HepG2 (cell line): ENCODE measurements around the gene MAP3K1. TPM values are rescaled to one million over a fixed set of nuclear protein-coding genes. Genes with fewer than 3 reads are reported as not detected.

Experiments
- ATF1 ChIP-seq: IDR thresholded peaks from 2 replicates; pipeline ENCODE4 v1.6.1; 2016; ENCODE audit warnings: mild to moderate bottlenecking, control low read depth
- ELF1 ChIP-seq: sonication (generic); formaldehyde crosslinking; IDR thresholded peaks from 2 replicates; pipeline ENCODE4 v1.4.0; 2020; ENCODE audit warnings: missing genetic modification reagents
- GABPA ChIP-seq, 2 experiments: IDR thresholded peaks; 2 replicates each; pipeline ENCODE4 v1.6.1; 2011 to 2016; ENCODE audit warnings: low read depth in 2 of 2, low read length in 1 of 2, missing biosample characterization in 1 of 2, missing genetic modification characterization in 1 of 2
- GTF2F1 ChIP-seq: fragments of 150-350 bp; IDR thresholded peaks from 2 replicates; pipeline ENCODE4 v1.6.1; 2014; ENCODE audit warnings: low read length
- HOXA5 ChIP-seq: sonication (generic); formaldehyde crosslinking; IDR thresholded peaks from 2 replicates; pipeline ENCODE4 v1.4.0; 2020; ENCODE audit warnings: missing genetic modification reagents
- IRF9 ChIP-seq: sonication (generic); formaldehyde crosslinking; IDR thresholded peaks from 2 replicates; pipeline ENCODE4 v1.8.0; 2022; ENCODE audit warnings: missing genetic modification reagents, mild to moderate bottlenecking, borderline replicate concordance
- KMT2B ChIP-seq: IDR thresholded peaks from 2 replicates; pipeline ENCODE4 v1.6.1; 2016; ENCODE audit warnings: missing genetic modification reagents, missing compliant biosample characterization
- NFIC ChIP-seq: IDR thresholded peaks from 2 replicates; pipeline ENCODE4 v1.6.1; 2012; ENCODE audit warnings: mild to moderate bottlenecking, low read length, inconsistent platforms
- PHF8 ChIP-seq: sonication (generic); formaldehyde crosslinking; IDR thresholded peaks from 2 replicates; pipeline ENCODE4 v1.5.0; 2020; ENCODE audit warnings: missing genetic modification reagents
- XRCC5 ChIP-seq: fragments of 200-400 bp; formaldehyde crosslinking; optimal IDR thresholded peaks from 2 replicates; pipeline ENCODE3; 2017; ENCODE audit warnings: mild to moderate bottlenecking, low read length
- YY1 ChIP-seq: IDR thresholded peaks from 2 replicates; pipeline ENCODE4 v1.6.1; 2011; ENCODE audit warnings: low read length, low read depth, moderate library complexity, mild to moderate bottlenecking; ENCODE audit not compliant: insufficient read depth, insufficient replicate concordance
- ZBTB44 ChIP-seq: sonication (generic); formaldehyde crosslinking; IDR thresholded peaks from 2 replicates; pipeline ENCODE4 v1.4.0; 2020; ENCODE audit warnings: missing genetic modification reagents
- ZFP37 ChIP-seq: sonication (generic); formaldehyde crosslinking; IDR thresholded peaks from 2 replicates; pipeline ENCODE4 v1.4.0; 2020; ENCODE audit warnings: missing genetic modification reagents, borderline replicate concordance
- ZMAT3 ChIP-seq: sonication (generic); formaldehyde crosslinking; conservative IDR thresholded peaks from 2 replicates; pipeline ENCODE4 v1.7.0; 2021; ENCODE audit warnings: missing genetic modification reagents
- ZNF382 ChIP-seq: sonication (generic); formaldehyde crosslinking; IDR thresholded peaks from 2 replicates; pipeline ENCODE4 v1.5.0; 2020; ENCODE audit warnings: missing genetic modification reagents, mild to moderate bottlenecking, borderline replicate concordance
- ZNF451 ChIP-seq: sonication (generic); formaldehyde crosslinking; IDR thresholded peaks from 2 replicates; pipeline ENCODE4 v1.5.0; 2020; ENCODE audit warnings: mild to moderate bottlenecking, missing genetic modification reagents
- ZNF543 ChIP-seq: sonication (generic); formaldehyde crosslinking; IDR thresholded peaks from 2 replicates; pipeline ENCODE4 v1.4.0; 2020; ENCODE audit warnings: mild to moderate bottlenecking, missing genetic modification reagents
- ZNF737 ChIP-seq: sonication (generic); formaldehyde crosslinking; IDR thresholded peaks from 2 replicates; pipeline ENCODE4 v1.5.0; 2020; ENCODE audit warnings: missing genetic modification reagents, mild to moderate bottlenecking, borderline replicate concordance
- ZNF772 ChIP-seq: sonication (generic); formaldehyde crosslinking; IDR thresholded peaks from 2 replicates; pipeline ENCODE4 v1.5.0; 2020; ENCODE audit warnings: mild to moderate bottlenecking, missing genetic modification reagents
- ZSCAN9 ChIP-seq: IDR thresholded peaks from 2 replicates; pipeline ENCODE4 v1.6.1; 2016; ENCODE audit warnings: borderline replicate concordance
- polyA plus RNA-seq, 8 experiments: library from polyadenylated mRNA; depleted of rRNA in 3 of 8; stranded (reverse) in 7 of 8; unstranded in 1 of 8; fragments of >200 nt; fragmentation: Illumina TruSeq in 4 of 8; extraction: Trizol in 4 of 8; gene quantifications; 2 replicates each; pipeline versions ENCODE4 v1.2.1 to v1.2.3, GENCODE V29; 2011 to 2016; ENCODE audit warnings: low read depth in 4 of 8, missing spikeins in 1 of 8, mixed read lengths in 1 of 8; ENCODE audit not compliant: insufficient read depth in 1 of 8
- total RNA-seq, 5 experiments: library from RNA; depleted of rRNA; stranded (reverse); fragments of >200 nt; fragmentation: Illumina TruSeq; extraction: Trizol; gene quantifications; 2 replicates each; pipeline ENCODE4 v1.2.3, GENCODE V29; 2016; ENCODE audit warnings: low read depth in 1 of 5
- TF ChIP-seq, protein P1 (sequence below): IDR thresholded peaks from 2 replicates; pipeline ENCODE4 v1.6.1; 2012; ENCODE audit warnings: low read length, improper control_type of control experiment
- TF ChIP-seq, protein P2 (sequence below): sonication (generic); formaldehyde crosslinking; IDR thresholded peaks from 2 replicates; pipeline ENCODE4 v1.8.1; 2022; ENCODE audit warnings: mild to moderate bottlenecking, missing genetic modification reagents

The MAP3K1 gene
- total and polyA plus RNA-seq, 2 of the 13 experiments (the other 11 are each of a cell fraction or from before 2014, with no cell fraction given), result 16.4 to 30.3 TPM

GRCh38 chr5:56910210-56910965, 95.0 kb downstream of the MAP3K1 start (continued):
- TF ChIP-seq, protein P1, sequence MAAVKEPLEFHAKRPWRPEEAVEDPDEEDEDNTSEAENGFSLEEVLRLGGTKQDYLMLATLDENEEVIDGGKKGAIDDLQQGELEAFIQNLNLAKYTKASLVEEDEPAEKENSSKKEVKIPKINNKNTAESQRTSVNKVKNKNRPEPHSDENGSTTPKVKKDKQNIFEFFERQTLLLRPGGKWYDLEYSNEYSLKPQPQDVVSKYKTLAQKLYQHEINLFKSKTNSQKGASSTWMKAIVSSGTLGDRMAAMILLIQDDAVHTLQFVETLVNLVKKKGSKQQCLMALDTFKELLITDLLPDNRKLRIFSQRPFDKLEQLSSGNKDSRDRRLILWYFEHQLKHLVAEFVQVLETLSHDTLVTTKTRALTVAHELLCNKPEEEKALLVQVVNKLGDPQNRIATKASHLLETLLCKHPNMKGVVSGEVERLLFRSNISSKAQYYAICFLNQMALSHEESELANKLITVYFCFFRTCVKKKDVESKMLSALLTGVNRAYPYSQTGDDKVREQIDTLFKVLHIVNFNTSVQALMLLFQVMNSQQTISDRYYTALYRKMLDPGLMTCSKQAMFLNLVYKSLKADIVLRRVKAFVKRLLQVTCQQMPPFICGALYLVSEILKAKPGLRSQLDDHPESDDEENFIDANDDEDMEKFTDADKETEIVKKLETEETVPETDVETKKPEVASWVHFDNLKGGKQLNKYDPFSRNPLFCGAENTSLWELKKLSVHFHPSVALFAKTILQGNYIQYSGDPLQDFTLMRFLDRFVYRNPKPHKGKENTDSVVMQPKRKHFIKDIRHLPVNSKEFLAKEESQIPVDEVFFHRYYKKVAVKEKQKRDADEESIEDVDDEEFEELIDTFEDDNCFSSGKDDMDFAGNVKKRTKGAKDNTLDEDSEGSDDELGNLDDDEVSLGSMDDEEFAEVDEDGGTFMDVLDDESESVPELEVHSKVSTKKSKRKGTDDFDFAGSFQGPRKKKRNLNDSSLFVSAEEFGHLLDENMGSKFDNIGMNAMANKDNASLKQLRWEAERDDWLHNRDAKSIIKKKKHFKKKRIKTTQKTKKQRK, result no peak
- TF ChIP-seq ELF1 (CRISPR knock-in tag) (peak; percentile 23), ZNF737 (no peak), ZSCAN9 (CRISPR knock-in tag) (no peak), GABPA (IDR thresholded peaks at IDR 0.05; ENCODE audit: low read depth, low read length) (peak; percentile 29; the same call in 1 of the 2 replicates), GABPA (CRISPR knock-in tag; IDR thresholded peaks at IDR 0.05; ENCODE audit: low read depth) (peak; percentile 52; the same call in 1 of the 2 replicates), ZNF451 (no peak), KMT2B (CRISPR knock-in tag) (peak; percentile 71; the same call in 1 of the 2 replicates), PHF8 (CRISPR knock-in tag) (no peak), ATF1 (no peak), HOXA5 (CRISPR knock-in tag) (no peak), ZNF382 (CRISPR knock-in tag) (no peak), YY1 (no peak), ZMAT3 (CRISPR knock-in tag) (no peak), ZNF543 (no peak), NFIC (no peak; the same call in 1 of the 2 replicates), GTF2F1 (no peak), XRCC5 (no peak), ZNF772 (CRISPR knock-in tag) (no peak), IRF9 (CRISPR knock-in tag) (no peak), ZBTB44 (CRISPR knock-in tag) (no peak), ZFP37 (CRISPR knock-in tag) (0 out of 2 replicates have a peak, but pooled peaks have one; percentile 10)
- TF ChIP-seq, protein P2, sequence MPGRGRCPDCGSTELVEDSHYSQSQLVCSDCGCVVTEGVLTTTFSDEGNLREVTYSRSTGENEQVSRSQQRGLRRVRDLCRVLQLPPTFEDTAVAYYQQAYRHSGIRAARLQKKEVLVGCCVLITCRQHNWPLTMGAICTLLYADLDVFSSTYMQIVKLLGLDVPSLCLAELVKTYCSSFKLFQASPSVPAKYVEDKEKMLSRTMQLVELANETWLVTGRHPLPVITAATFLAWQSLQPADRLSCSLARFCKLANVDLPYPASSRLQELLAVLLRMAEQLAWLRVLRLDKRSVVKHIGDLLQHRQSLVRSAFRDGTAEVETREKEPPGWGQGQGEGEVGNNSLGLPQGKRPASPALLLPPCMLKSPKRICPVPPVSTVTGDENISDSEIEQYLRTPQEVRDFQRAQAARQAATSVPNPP (CRISPR knock-in tag), result no peak
